Suprapubic skin (tissue), 3 donors: Measurements from ENCODE around the gene TPRA1.

ENCODE experiments used
- CTCF ChIP-seq, 2 donors: fragments of 200-600 bp in 1 of 2; fragments of 450-650 bp in 1 of 2; sonication (generic) in 1 of 2; IDR thresholded peaks; one replicate each; pipeline ENCODE4 v1.5.1; 2016 to 2019; ENCODE audit warnings: antibody characterized with exemption in 2 of 2, mild to moderate bottlenecking in 1 of 2, moderate library complexity in 1 of 2
- POLR2AphosphoS5 ChIP-seq, 3 donors: sonication (generic); formaldehyde crosslinking; IDR thresholded peaks; one replicate each; pipeline ENCODE4 v1.6.1; 2017; ENCODE audit warnings: antibody characterized with exemption in 3 of 3

DNA sequence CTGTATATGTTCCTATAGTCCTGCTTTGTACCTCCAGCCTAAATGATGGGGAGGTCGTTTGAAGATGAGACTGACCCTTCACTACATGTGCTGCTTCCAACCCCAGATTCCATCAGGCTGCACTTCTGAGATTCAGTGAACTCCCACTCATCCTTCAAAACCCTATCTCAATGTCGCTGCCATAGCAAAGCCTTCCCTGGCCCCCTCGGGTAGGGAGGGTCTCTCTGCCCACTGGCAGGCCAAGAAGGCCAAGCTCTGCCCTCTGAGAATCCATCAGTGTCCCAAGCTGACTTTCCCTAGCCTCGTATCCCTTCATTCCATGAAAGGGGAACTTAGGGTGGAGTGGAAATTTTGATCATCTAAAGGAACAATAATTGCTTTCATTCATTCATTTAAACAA is 35.4 kb downstream of the TPRA1 start:
- TF ChIP-seq POLR2AphosphoS5 (IDR thresholded peaks at IDR 0.05) (no peak), CTCF (IDR thresholded peaks at IDR 0.05) (no peak)
